SK-N-SH (cell line): ENCODE measurements around the gene DNASE1L2. TPM values are rescaled to one million over a fixed set of nuclear protein-coding genes. Genes with fewer than 3 reads are reported as not detected.
"Not testable (repeated sequence)": the region's sequence is repeated elsewhere in the genome, so short reads cannot be mapped to it uniquely, and the experiment has no call there.

Experiments
- CTCF ChIA-PET: fragments of 300-600, 350-600 bp; formaldehyde crosslinking; extraction: SDS; loops from one replicate; lab custom pipeline; 2021; lab: Yijun Ruan, JAX
- POLR2A ChIA-PET: fragments of 350-600 bp; sonication (Branson Sonifier 250); formaldehyde crosslinking; extraction: SDS; loops from one replicate; lab custom pipeline; 2020; ENCODE audit warnings: antibody characterized with exemption, inconsistent platforms; lab: Yijun Ruan, JAX
- DNase-seq: peaks from one replicate; pipeline ENCODE4 v3.0.0; 2012
- H2AFZ ChIP-seq: fragments of 200-600 bp; sonication (generic); 2 replicates; pipeline ENCODE4 v1.8.1; 2016; ENCODE audit warnings: antibody characterized with exemption, mild to moderate bottlenecking, low read depth
- H3F3A ChIP-seq: fragments of 200-600 bp; sonication (generic); replicated peaks from 2 replicates; pipeline ENCODE3; 2016; ENCODE audit warnings: antibody characterized with exemption, mild to moderate bottlenecking; ENCODE audit not compliant: insufficient read depth
- H3K27ac ChIP-seq, 2 experiments: fragments of 200-500 bp in 1 of 2; fragments of 200-600 bp in 1 of 2; sonication (Bioruptor generic) in 1 of 2; sonication (generic), shearing (Covaris generic) in 1 of 2; 2 replicates each; pipeline versions ENCODE4 v1.5.1 to v1.6.1; 2014 to 2016; ENCODE audit warnings: low read depth in 2 of 2, inconsistent platforms in 1 of 2, low read length in 1 of 2, mild to moderate bottlenecking in 1 of 2, mixed read lengths in 1 of 2
- H3K27me3 ChIP-seq: fragments of 200-600 bp; sonication (generic), shearing (Covaris generic); 2 replicates; pipeline ENCODE4 v1.6.1; 2016; ENCODE audit warnings: mixed run types; ENCODE audit not compliant: insufficient read depth
- H3K36me3 ChIP-seq, 2 experiments: fragments of 200-500 bp in 1 of 2; fragments of 200-600 bp in 1 of 2; sonication (Bioruptor generic) in 1 of 2; sonication (generic) in 1 of 2; replicated peaks in 1 of 2; 2 replicates each; pipeline versions ENCODE3 to v1.5.1; 2014 to 2016; ENCODE audit warnings: low read length in 1 of 2, mild to moderate bottlenecking in 1 of 2; ENCODE audit not compliant: insufficient read depth in 2 of 2, control insufficient read depth in 1 of 2
- H3K4me1 ChIP-seq, 2 experiments: fragments of 200-500 bp in 1 of 2; fragments of 200-600 bp in 1 of 2; sonication (Bioruptor generic) in 1 of 2; sonication (generic), shearing (Covaris generic) in 1 of 2; 2 replicates each; pipeline versions ENCODE4 v1.5.1 to v1.6.1; 2014 to 2016; ENCODE audit warnings: low read depth in 1 of 2, low read length in 1 of 2, mixed run types in 1 of 2; ENCODE audit not compliant: insufficient read depth in 2 of 2, control insufficient read depth in 1 of 2
- H3K4me2 ChIP-seq: fragments of 200-600 bp; sonication (generic), shearing (Covaris generic); 2 replicates; pipeline ENCODE4 v1.6.1; 2017; ENCODE audit warnings: mixed run types
- H3K4me3 ChIP-seq, 2 experiments: fragments of 200-500 bp in 1 of 2; fragments of 200-600 bp in 1 of 2; sonication (Bioruptor generic) in 1 of 2; sonication (generic), shearing (Covaris generic) in 1 of 2; 2 replicates each; pipeline versions ENCODE4 v1.5.1 to v1.8.1; 2014 to 2016; ENCODE audit warnings: low read depth in 2 of 2, inconsistent platforms in 1 of 2, low read length in 1 of 2, mild to moderate bottlenecking in 1 of 2, mixed read lengths in 1 of 2, moderate library complexity in 1 of 2
- H3K79me2 ChIP-seq: fragments of 200-600 bp; sonication (generic); 2 replicates; pipeline ENCODE4 v1.8.1; 2017; ENCODE audit warnings: mild to moderate bottlenecking; ENCODE audit not compliant: insufficient read depth
- H3K9ac ChIP-seq: fragments of 200-600 bp; sonication (generic); 2 replicates; pipeline ENCODE4 v1.6.1; 2017; ENCODE audit warnings: mixed run types
- H3K9me2 ChIP-seq: fragments of 200-600 bp; sonication (generic); 2 replicates; pipeline ENCODE4 v1.6.1; 2017; ENCODE audit warnings: mixed run types
- H3K9me3 ChIP-seq: fragments of 200-600 bp; sonication (generic); 2 replicates; pipeline ENCODE4 v1.6.1; 2017; ENCODE audit warnings: mixed run types, mild to moderate bottlenecking, moderate library complexity
- H4K20me1 ChIP-seq: fragments of 200-600 bp; sonication (generic); 2 replicates; pipeline ENCODE4 v1.6.1; 2017; ENCODE audit warnings: mild to moderate bottlenecking, mixed run types; ENCODE audit not compliant: insufficient read depth
- ELF1 ChIP-seq: IDR thresholded peaks from 2 replicates; pipeline ENCODE4 v1.4.0; 2012
- EP300 ChIP-seq, 2 experiments: IDR thresholded peaks; 2 replicates each; pipeline versions ENCODE4 v1.4.0 to v1.6.1; 2012; ENCODE audit warnings: borderline replicate concordance in 1 of 2, low read depth in 1 of 2, low read length in 1 of 2
- GABPA ChIP-seq: IDR thresholded peaks from 2 replicates; pipeline ENCODE4 v1.4.0; 2012; ENCODE audit warnings: low read depth, mild to moderate bottlenecking
- MXI1 ChIP-seq: IDR thresholded peaks from 2 replicates; pipeline ENCODE4 v1.6.1; 2012; ENCODE audit warnings: mild to moderate bottlenecking, low read depth, low read length, improper control_type of control experiment
- NRF1 ChIP-seq: IDR thresholded peaks from 2 replicates; pipeline ENCODE4 v1.6.1; 2012; ENCODE audit warnings: low read depth, mild to moderate bottlenecking, low read length
- POLR2AphosphoS5 ChIP-seq: IDR thresholded peaks from 2 replicates; pipeline ENCODE4 v1.6.1; 2012; ENCODE audit warnings: low read depth, low read length
- RCOR1 ChIP-seq: fragments of 150-350 bp; IDR thresholded peaks from 2 replicates; pipeline ENCODE4 v1.6.1; 2017; ENCODE audit warnings: antibody characterized with exemption, low read length
- RFX5 ChIP-seq: IDR thresholded peaks from 2 replicates; pipeline ENCODE4 v1.6.1; 2012; ENCODE audit warnings: mild to moderate bottlenecking, improper control_type of control experiment, low read length
- SIN3A ChIP-seq: IDR thresholded peaks from 2 replicates; pipeline ENCODE4 v1.6.1; 2012; ENCODE audit warnings: low read depth, mild to moderate bottlenecking, low read length, moderate library complexity, borderline replicate concordance
- TAF1 ChIP-seq: IDR thresholded peaks from 2 replicates; pipeline ENCODE4 v1.6.1; 2012; ENCODE audit warnings: low read depth, mild to moderate bottlenecking, low read length, moderate library complexity, borderline replicate concordance
- TCF12 ChIP-seq: IDR thresholded peaks from 2 replicates; pipeline ENCODE4 v1.4.0; 2012
- TEAD4 ChIP-seq: IDR thresholded peaks from 2 replicates; pipeline ENCODE4 v1.4.0; 2012; ENCODE audit warnings: mild to moderate bottlenecking, borderline replicate concordance; ENCODE audit not compliant: insufficient read depth
- YY1 ChIP-seq: IDR thresholded peaks from 2 replicates; pipeline ENCODE4 v1.4.0; 2012; ENCODE audit warnings: low read depth, mild to moderate bottlenecking
- WGBS: methylation state at CpG from one replicate; pipeline ENCODE4 v1.1.6; 2017; ENCODE audit warnings: low lambda C conversion rate; 5-methylcytosine and 5-hydroxymethylcytosine counted together
- polyA plus RNA-seq, 3 experiments: library from polyadenylated mRNA; depleted of rRNA; stranded (reverse); fragments of >200 nt; gene quantifications; 2 replicates each; pipeline ENCODE4 v1.2.3, GENCODE V29; 2012
- TF ChIP-seq, protein P1 (sequence below): IDR thresholded peaks from 2 replicates; pipeline ENCODE4 v1.4.0; 2012; ENCODE audit warnings: low read depth, borderline replicate concordance
- TF ChIP-seq, protein P2 (sequence below): IDR thresholded peaks from 2 replicates; pipeline ENCODE4 v1.4.0; 2012; ENCODE audit warnings: low read depth

The DNASE1L2 gene
- polyA plus RNA-seq, 1 of the 3 experiments (the other 2 are of a cell fraction) = 2.5 TPM

DNA sequence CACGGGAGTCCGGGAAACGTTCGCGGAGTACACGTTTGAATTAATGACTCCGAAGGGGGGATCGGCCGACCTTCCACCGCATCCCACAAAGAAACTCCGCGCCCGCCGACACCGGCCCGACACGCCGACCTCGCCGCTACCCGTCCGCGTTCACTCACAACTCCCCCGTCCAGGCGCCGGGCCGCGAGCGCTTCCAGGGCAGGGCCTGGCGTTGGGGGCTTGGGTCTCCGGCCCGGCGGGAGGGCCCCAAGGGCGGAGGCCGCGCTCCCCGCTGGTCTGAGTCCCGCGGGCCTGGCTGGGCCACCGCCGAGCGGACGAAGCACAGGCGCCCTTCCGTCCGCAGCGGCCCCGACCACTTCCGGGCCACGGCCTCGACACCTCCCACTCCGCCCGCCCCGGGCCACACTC lies 31.3 kb downstream of the DNASE1L2 start:
- H3K9me3 ChIP-seq, H3F3A ChIP-seq, POLR2A ChIA-PET, H3K27me3 ChIP-seq, CTCF ChIA-PET, H3K9me2 ChIP-seq: not testable (repeated sequence)
- peak overlapping the region; percentile 97 for H3K9ac ChIP-seq
- peaks cover 87% of the 10 kb centered on the region for H3K79me2 ChIP-seq
- H3K27ac ChIP-seq = peak overlapping the region; percentile 98
- H3K4me3 ChIP-seq = peak overlapping the region; percentile 92 to 94
- H3K4me1 ChIP-seq = peaks cover 12 to 25% of the 10 kb centered on the region in 2 experiments; a peak in 2 of 4 replicates
- peaks cover 55% of the 10 kb centered on the region for H4K20me1 ChIP-seq
- H2AFZ ChIP-seq = peak overlapping the region; percentile 96; the same call in 1 of the 2 replicates
- WGBS = 3% methylated on average over 16 of the region's 54 CpGs
- H3K36me3 ChIP-seq = peaks cover 31 to 34% of the 10 kb centered on the region in 2 experiments
- peak; percentile 75 for TF ChIP-seq GABPA
- peak; percentile 21; the same call in 1 of the 2 replicates for TF ChIP-seq MXI1
- TF ChIP-seq, all 33 proteins: peak for 2; not testable (repeated sequence) for 31
- peak overlapping the region; percentile 97 for H3K4me2 ChIP-seq
- peak; percentile 82 for DNase-seq

DNA sequence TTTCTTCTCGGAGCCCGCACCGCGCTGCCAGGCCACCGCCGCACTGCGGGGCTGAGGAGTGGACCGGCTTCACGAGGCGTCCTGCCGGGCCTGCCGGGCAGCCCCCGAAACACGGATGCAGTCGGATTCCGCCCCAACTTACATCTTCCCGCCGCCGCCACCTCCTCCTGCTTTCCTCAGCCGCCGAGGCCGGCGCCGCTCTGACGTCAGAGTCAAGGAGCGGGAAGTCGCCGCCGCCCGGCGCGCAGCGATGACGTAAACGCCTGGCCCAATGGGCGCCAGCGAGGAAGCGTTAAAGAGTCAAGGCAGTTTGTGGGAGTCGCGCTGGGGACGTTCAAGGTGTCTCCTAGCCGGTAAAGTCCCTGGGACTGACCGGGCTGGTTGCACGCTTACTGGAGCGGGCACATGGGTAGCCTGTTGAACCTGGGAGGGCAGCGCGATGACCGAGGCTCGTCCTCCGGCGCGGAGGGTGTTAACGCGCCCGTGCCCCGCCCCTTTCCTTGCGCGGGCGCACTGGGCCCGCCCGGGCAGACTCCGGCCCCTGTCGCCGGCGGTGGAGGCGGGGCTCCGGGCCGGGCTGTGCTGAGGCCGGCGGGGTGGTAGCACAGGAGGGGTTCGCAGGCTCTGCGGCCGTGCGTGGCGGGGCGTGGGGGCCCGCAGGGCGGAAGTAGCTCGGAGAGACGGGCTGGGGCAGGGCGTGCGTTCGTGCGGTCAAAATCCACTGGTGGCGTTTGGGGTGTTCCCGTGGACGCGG lies 31.8 kb downstream of the DNASE1L2 start, which contains the start of gene RNPS1:
RNPS1 (minus strand) TSS at position 214 of the 754 bp plus-strand sequence. CDS start 3,483 bp downstream, outside the sequence.
- H3K9me2 ChIP-seq = no peaks in the 10 kb centered on the region
- CTCF ChIA-PET = interaction anchor here (0.6 to 1.5 kb wide), 5 partner anchors 16 to 182 kb away, joined by 3 to 8 read pairs (median 3); partner anchors contain the start of gene ECI1
- H3K36me3 ChIP-seq = peaks cover 25 to 30% of the 10 kb centered on the region in 2 experiments
- WGBS = under 1% methylated on average over 40 of the region's 88 CpGs
- peak within 1 kb of the TSS; percentile 97 for H3K9ac ChIP-seq
- POLR2A ChIA-PET = interaction anchor here (0.8 to 1.7 kb wide), 3 partner anchors 12 to 201 kb away, joined by 3 to 7 read pairs (median 3); partner anchors contain the start of gene ECI1
- H3K4me3 ChIP-seq = peak within 1 kb of the TSS; percentile 92 to 94
- peaks cover 6% of the 10 kb centered on the region for H3F3A ChIP-seq
- TF ChIP-seq TCF12 (peak; percentile 7; the same call in 1 of the 2 replicates), YY1 (peak; percentile 82), MXI1 (peak; percentile 54; the same call in 1 of the 2 replicates), TEAD4 (no peak), TAF1 (peak; percentile 83), GABPA (peak; percentile 72), RCOR1 (0 out of 2 replicates have a peak, but pooled peaks have one; percentile 19), NRF1 (peak; percentile 82), SIN3A (peak; percentile 56; the same call in 1 of the 2 replicates), ELF1 (peak; percentile 95), RFX5 (no peak), EP300 (IDR thresholded peaks at IDR 0.05; ENCODE audit: borderline replicate concordance in 1 of 2, low read depth in 1 of 2, low read length in 1 of 2) (peak in 1 of 2 experiments; percentile 36; a peak in 1 of 4 replicates), POLR2AphosphoS5 (peak; percentile 93)
- TF ChIP-seq, protein P1, sequence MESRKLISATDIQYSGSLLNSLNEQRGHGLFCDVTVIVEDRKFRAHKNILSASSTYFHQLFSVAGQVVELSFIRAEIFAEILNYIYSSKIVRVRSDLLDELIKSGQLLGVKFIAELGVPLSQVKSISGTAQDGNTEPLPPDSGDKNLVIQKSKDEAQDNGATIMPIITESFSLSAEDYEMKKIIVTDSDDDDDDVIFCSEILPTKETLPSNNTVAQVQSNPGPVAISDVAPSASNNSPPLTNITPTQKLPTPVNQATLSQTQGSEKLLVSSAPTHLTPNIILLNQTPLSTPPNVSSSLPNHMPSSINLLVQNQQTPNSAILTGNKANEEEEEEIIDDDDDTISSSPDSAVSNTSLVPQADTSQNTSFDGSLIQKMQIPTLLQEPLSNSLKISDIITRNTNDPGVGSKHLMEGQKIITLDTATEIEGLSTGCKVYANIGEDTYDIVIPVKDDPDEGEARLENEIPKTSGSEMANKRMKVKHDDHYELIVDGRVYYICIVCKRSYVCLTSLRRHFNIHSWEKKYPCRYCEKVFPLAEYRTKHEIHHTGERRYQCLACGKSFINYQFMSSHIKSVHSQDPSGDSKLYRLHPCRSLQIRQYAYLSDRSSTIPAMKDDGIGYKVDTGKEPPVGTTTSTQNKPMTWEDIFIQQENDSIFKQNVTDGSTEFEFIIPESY = no peak
- TF ChIP-seq, protein P2, sequence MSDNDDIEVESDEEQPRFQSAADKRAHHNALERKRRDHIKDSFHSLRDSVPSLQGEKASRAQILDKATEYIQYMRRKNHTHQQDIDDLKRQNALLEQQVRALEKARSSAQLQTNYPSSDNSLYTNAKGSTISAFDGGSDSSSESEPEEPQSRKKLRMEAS = peak; percentile 94
- TF ChIP-seq, all 33 proteins: peak for 12
- H3K4me1 ChIP-seq = peaks cover 12 to 25% of the 10 kb centered on the region in 2 experiments; a peak in 2 of 4 replicates
- peaks cover 81% of the 10 kb centered on the region for H3K79me2 ChIP-seq
- H3K27me3 ChIP-seq = no peaks in the 10 kb centered on the region
- H2AFZ ChIP-seq = peak within 1 kb of the TSS; percentile 96
- no peaks in the 10 kb centered on the region for H3K9me3 ChIP-seq
- peak within 1 kb of the TSS; percentile 97 for H3K4me2 ChIP-seq
- DNase-seq = peak; percentile 100
- H4K20me1 ChIP-seq = peaks cover 50% of the 10 kb centered on the region
- peak within 1 kb of the TSS; percentile 98 for H3K27ac ChIP-seq
